ENCODE results near the gene FHOD3. TPM values are rescaled to one million over a fixed set of nuclear protein-coding genes. Genes with fewer than 3 reads are reported as not detected.
A peak's percentile ranks its signal among the peaks of the same experiment; 100 is the strongest.

FHOD3 gene
- total and polyA plus RNA-seq, 9 of the 15 experiments (the other 6 are each of a cell fraction or from before 2014, with no cell fraction given), result 0.11 TPM; not detected in 8

- TF ChIP-seq VEZF1 (CRISPR knock-in tag; IDR thresholded peaks at IDR 0.05) (peak; percentile 50), MLLT1 (IDR thresholded peaks at IDR 0.05) (no peak), PHF21A (IDR thresholded peaks at IDR 0.05; ENCODE audit: borderline replicate concordance, low read depth) (no peak), MEF2D (tag; conservative IDR thresholded peaks at IDR 0.05; ENCODE audit: low read depth) (no peak), ZNF77 (CRISPR knock-in tag; IDR thresholded peaks at IDR 0.05) (no peak), MLX (CRISPR knock-in tag; conservative IDR thresholded peaks at IDR 0.05) (no peak), ATF4 (CRISPR knock-in tag; IDR thresholded peaks at IDR 0.05) (no peak), TCF15 (CRISPR knock-in tag; IDR thresholded peaks at IDR 0.05) (no peak), U2AF2 (optimal IDR thresholded peaks at IDR 0.05; ENCODE audit: low read depth, low read length) (no peak), ESRRA (IDR thresholded peaks at IDR 0.05; ENCODE audit: borderline replicate concordance, low read depth) (no peak), LCOR (CRISPR knock-in tag; IDR thresholded peaks at IDR 0.05) (no peak), EP400 (IDR thresholded peaks at IDR 0.05) (no peak), KHSRP (IDR thresholded peaks at IDR 0.05) (no peak), SRSF3 (IDR thresholded peaks at IDR 0.05; ENCODE audit: insufficient read depth, low read length) (no peak), YY1 (IDR thresholded peaks at IDR 0.05; ENCODE audit: borderline replicate concordance in 1 of 3, control insufficient read depth in 1 of 3, extremely low read depth in 1 of 3, insufficient read depth in 3 of 3, insufficient read length in 1 of 3, insufficient replicate concordance in 2 of 3, low read depth in 1 of 3, low read length in 2 of 3) (peak in 2 of 3 experiments; percentile 22 to 74), EGR1 (conservative IDR thresholded peaks at IDR 0.05) (0 out of 2 replicates have a peak, but pooled peaks have one; percentile 21), SNRNP70 (optimal IDR thresholded peaks at IDR 0.05; ENCODE audit: low read depth, low read length) (no peak), CLOCK (CRISPR knock-in tag; IDR thresholded peaks at IDR 0.05; ENCODE audit: borderline replicate concordance) (no peak)
These were observed 114.2 kb downstream of the FHOD3 start (continued) for GRCh38 chr18:36411745-36412168.

All from K562 (cell line).